A549 treated with RU486 at 1 μM for 4 hours (cell line): ENCODE measurements around the gene CNIH1. TPM values are rescaled to one million over a fixed set of nuclear protein-coding genes. Genes with fewer than 3 reads are reported as not detected.

ENCODE experiments used
- total RNA-seq: library from RNA; stranded (reverse); fragments of 200-300 nt; extraction: Qiagen RNA extraction; gene quantifications from 5 replicates; pipeline ENCODE4 v1.2.3, GENCODE V29; 2022; ENCODE audit warnings: low read depth

The CNIH1 gene
- 197 to 358 TPM (median 249 TPM) in 5 replicates for total RNA-seq

DNA sequence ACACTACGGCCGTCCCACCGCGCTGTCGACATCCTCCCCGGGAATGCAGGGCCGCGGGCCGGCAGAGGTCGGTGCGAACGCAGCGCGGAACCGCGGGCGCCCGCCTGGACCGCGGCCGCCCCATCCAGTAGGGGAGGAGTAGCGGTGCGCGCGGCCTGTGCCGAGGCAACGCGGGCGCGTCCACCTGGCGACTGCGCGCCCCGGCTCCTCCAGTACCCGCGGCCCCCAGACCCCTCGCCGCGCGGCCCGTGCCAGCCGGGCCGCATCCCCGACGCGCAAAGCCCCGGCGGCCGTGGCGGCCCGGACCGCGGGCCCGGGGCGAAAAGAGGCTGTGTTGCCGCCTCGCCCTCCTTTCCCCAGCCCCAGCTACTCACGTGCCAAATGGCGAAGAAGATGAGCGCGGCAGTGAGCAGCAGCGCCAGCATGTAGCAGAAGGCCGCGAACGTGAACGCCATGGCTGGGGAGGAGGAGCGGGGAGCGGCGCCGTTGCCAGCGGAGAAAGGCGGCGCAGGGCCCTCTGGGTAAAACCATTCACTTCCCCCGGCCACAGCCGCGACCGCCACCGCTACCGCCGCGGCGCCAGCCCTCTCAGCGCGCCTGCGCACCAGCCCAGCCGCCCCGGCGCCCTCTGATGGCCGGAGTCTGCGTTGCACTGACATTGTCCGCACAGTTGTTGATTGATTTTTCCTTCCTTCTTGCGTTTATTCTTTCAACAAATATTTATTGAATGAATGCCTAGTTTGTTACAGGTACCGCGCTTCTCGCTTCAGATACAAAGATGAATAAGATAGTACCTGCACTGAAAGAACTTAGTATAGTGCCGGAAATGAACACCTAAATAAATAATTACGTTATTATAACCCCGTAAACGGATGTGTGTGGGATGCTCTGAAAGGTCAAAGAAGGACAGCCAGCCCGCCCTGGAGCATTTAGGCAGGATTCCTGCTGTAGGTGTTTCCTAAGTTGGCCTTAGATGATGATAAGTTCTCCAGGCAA, at the start of gene CNIH1:
Gene CNIH1, minus strand, starts transcription at position 502 of the 996 bp plus-strand sequence. Its CDS starts 47 bp downstream, at position 455.

DNA sequence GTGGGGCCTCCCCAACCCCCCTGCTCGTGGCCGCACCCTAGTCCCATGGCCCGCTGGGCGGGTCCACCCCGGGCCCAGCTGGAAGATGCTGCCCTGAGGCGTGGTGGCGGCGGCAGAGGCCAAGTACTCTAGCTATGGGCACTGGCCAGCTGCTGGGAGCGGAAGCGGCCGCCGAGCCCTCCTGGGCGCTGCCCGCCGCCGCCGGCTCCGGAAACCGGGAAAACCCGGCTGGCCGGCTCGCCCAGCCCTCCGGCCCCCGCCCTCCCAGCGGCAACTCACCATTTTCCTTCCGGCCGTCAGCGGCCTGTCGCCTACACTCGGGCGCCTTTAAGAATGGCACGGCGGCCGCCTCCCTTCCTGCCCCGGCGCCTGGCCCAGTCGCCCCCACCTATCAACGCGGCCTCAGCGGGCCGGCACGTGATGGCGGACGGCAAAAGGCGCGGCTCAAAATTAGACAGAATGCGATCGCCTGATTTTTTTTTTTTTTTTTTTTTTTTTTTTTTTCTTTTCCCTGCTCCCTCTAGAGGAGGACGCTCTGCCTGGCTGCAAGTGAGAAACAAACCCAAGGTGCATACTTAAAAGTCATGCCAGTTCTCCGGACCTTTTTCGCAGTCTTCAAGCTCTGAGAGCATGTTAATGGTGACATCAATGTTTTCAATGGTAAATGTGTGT, 47.6 kb upstream of the CNIH1 start, which contains the start of gene GMFB:
Gene GMFB, minus strand, starts transcription at position 335 of the 672 bp plus-strand sequence. Its CDS starts 53 bp downstream, at position 282.

DNA sequence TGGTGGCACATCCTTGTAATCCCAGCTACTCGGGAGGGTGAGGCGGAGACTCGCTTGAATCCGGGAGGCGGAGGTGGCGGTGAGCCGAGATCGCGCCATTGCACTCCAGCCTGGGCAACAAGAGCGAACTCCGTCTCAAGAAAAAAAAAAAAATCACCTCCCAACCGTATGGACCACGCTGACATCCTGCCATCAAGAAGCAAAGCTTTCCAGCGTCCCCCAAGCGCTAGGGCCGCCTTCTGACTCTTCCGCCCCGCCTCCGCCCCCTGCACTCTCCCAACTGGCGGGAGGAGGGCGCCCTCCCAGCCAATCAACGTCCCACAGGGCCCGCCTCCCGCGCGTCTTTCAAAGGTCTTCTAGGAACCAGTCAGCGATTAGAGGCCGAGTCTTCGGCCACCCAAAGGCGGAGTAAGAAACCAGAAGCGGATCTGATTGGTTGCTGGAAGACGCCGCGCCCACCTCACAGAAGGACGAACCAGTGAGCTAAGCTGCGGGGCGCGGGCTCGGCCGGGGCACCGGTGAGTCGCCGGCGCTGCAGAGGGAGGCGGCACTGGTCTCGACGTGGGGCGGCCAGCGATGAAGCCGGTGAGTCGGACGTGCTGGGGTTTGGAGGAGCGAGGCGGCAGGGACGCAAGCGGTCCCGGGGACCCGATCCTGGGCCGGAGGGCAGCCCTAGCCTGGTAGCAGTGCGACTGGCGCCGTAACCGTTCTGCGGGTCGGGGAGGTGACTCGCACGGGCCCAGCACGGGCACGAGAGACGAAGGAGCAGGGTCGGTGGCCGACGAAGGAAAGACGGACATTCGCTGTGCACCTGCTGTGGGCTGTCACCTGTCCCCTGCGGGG, 44.5 kb downstream of the CNIH1 start, which contains the start of gene CDKN3:
Gene CDKN3, plus strand, starts transcription at position 515 of the 843 bp plus-strand sequence. Its CDS starts 62 bp downstream, at position 577.

Other genes with a start within 250 kb of the CNIH1 start
- 77.0 to 85.7 TPM (median 79.5 TPM) in 5 replicates for gene CDKN3, start 44.4 kb downstream of the CNIH1 start, total RNA-seq
- 31.1 to 86.1 TPM (median 41.6 TPM) in 5 replicates for gene GMFB, start 47.6 kb upstream of the CNIH1 start, total RNA-seq
- gene CGRRF1, start 68.5 kb upstream of the CNIH1 start, total RNA-seq: 13.7 to 22.7 TPM (median 16.7 TPM) in 5 replicates
- gene SAMD4A, start 125.8 kb upstream of the CNIH1 start, total RNA-seq: 5.2 to 7.8 TPM (median 6.4 TPM) in 5 replicates